ENCODE data around the gene GPR173.

The GPR173 gene

DNA sequence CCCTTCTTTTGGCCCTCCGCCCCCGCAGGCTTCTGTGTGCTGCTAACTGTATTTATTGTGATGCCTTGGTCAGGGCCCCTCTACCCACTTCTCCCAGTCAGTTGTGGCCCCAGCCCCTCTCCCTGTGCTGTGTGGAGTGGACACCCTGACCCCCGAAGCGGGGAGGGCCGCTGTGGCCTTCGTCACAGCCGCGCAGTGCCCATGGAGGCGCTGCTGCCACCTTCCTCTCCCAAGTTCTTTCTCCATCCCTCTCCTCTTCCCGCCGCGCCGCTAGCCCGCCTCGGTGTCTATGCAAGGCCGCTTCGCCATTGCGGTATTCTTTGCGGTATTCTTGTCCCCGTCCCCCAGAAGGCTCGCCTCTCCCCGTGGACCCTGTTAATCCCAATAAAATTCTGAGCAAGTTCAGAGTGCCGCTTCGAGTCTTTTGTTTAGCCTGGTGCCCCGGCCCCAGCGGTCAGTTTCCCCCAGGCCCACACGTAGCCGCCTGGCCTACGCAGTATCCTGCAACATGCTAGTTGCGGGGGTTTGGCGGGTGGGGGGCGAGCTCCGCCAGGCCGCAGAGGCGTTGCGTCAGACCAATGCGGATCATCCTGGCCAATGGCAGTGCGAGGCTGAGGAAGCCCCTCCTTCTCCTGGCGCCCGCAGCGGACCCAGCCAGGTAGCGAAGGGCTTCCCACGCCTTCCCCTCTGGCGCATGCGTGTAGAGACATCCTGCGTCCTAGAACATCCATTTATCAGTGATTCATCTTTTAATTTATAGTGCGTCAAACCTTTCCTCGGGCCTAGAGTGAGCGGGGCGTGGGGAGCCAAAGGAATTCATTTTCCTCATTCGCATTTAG lies 39.8 kb downstream of the GPR173 start:
- peak in 1 of 2 donors; percentile 61 for DNase-seq (ENCODE audit: low read depth in 1 of 2, low spot score in 1 of 2)

DNA sequence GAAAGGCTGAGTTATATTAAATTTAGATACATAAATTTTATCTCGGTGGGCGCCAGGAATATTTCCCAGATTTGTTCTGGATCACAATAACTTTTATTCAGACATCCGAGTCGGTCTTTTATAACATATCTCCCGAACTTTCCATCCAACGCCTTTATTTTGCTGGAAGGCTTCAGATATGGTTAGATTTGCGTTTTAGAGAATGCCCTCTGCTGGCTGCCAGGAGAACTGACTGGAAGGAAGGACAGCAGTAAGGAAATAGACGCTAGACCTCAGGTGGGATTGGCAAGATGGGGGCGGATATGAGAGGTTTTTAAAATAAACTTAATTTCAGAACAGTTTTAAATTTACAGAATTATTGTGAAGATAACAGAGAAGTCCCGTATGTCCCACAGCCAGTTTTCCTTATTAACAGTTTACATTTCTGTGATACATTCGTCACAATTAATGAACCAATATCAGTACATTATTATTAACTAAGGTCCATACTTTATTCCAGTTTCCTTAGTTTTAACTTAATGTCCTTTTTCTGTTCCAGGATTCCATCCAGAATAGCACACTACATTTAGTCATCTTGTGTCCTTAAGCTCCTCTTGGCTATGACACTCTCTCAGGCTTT lies 40.7 kb downstream of the GPR173 start:
- no peak for DNase-seq (ENCODE audit: low read depth in 1 of 2, low spot score in 1 of 2)

GRCh38 chrX:53089925-53090324 lies 41.3 kb downstream of the GPR173 start:
- no peak for DNase-seq (ENCODE audit: low read depth in 1 of 2, low spot score in 1 of 2)

DNA sequence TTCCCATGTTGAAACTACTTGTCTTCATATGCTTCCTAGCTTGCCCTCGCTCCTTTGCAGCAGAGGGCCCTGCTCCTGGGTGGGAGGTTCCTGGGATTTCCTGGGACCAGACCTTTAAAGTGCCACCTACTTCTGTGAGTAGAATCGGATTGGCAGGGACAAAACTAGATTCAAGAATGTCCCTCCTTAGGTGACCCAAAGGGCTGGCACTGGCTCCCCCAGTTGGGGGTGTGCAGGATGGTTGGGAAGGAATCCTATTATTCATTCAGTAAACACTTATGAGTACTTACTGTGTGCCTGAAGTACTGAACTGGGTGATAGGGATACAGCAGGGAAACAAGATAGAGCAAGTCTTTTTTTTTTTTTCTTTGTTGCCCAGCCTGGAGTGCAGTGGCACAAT lies 42.8 kb downstream of the GPR173 start:
- DNase-seq (ENCODE audit: low read depth in 1 of 2, low spot score in 1 of 2): no peak

GRCh38 chrX:53093177-53093655 lies 44.6 kb downstream of the GPR173 start:
- DNase-seq (ENCODE audit: low read depth in 1 of 2, low spot score in 1 of 2): peak in 1 of 2 donors; percentile 68

- DNase-seq (ENCODE audit: low read depth in 1 of 2, low spot score in 1 of 2): peak; percentile 37 to 77
Observed at GRCh38 chrX:53093748-53094581, 45.4 kb downstream of the GPR173 start, which contains the start of gene KANTR. Gene KANTR (plus strand): TSS chrX:53094142. CDS start chrX:53124273, 30,131 bp downstream.

DNA sequence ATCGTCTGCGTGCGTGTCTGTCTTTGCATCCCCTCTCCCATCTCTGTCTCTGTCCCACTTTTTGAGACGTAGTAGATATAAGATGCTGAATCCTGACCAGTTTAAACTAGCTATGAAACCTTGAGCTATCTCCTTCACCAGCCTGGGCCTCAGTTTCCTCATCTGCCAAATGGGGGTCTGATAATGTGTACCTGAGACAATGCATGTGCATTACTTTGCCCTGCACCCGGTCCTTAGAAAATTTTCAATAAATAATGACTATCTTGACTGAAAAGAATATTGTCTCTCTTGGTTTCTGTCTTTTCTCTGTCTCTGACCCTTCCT lies 46.0 kb downstream of the GPR173 start:
- no peak for DNase-seq (ENCODE audit: low read depth in 1 of 2, low spot score in 1 of 2)

- no peak for DNase-seq (ENCODE audit: low read depth in 1 of 2, low spot score in 1 of 2)
Observed at GRCh38 chrX:53095796-53096195, 47.2 kb downstream of the GPR173 start.

DNA sequence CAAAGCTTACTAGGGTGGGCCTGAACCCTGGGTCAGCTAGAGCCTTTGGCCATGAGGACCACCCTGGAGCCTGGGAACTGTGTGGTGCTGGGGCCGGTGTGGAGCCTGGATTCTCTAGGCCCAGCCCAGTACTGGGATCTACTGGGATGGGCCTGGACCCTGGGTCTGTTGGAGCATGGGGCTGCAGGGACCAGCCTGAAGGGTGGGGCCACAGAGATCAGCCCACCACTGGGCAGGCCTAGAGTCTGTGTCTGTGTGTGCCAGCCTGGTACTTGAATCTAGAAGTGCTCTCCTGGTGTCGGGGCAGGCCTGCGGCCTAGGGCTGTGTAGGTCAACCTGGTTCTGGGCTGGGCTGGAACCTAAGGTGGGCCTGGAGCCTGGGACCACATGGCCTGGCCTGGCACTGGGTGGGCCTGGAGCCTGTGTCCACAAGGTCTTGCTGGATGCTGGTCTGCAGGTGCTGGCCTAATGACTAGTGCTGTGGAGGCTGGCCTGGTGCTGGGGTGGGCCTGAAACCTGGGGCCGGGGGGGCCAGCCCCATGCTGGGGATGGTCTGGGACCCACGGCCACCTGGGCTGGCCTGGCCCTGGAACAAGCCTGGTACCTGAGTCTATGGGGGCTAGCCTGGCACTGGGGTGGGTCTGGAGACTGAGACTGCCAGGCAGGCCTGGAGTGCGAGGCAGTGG lies 66.4 kb downstream of the GPR173 start:
- no peak for DNase-seq (ENCODE audit: low read depth in 1 of 2, low spot score in 1 of 2)

DNA sequence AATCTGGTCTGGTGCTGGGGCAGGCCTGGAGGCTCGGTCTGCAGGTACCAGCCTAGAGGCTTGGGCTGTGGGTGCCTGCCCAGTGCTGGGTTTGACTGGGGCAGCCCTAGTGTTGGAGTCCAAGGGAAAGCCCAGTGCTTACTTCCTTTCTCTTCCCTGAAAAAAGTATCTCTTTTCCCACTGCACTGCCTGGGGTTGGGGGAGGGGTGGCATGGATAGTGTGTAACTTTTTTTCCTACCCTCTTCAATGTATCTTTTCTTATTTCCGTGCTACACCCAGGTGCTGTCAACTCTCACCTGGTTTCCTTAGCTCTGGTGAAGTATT lies 66.9 kb downstream of the GPR173 start:
- no peak for DNase-seq (ENCODE audit: low read depth in 1 of 2, low spot score in 1 of 2)

DNA sequence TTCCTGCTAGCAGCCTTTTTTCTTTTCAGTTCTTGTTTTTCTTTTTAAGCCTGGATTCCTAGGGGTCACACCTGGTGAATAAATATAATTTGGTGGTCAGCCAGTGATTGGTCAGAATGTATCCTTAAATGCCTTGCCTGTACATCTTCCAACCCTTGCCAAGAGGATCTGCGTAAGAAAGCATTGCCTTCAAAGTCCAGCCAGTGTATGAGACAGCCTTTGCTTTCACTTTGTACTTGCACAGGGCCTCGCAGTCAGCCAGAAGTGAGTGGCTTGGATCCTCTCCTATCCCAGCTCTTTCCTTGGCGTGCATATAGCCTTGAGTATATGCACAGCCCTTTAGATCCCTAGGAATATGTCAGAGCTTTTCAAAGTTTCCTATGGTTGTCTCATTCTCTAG lies 67.5 kb downstream of the GPR173 start:
- DNase-seq (ENCODE audit: low read depth in 1 of 2, low spot score in 1 of 2): no peak

DNA sequence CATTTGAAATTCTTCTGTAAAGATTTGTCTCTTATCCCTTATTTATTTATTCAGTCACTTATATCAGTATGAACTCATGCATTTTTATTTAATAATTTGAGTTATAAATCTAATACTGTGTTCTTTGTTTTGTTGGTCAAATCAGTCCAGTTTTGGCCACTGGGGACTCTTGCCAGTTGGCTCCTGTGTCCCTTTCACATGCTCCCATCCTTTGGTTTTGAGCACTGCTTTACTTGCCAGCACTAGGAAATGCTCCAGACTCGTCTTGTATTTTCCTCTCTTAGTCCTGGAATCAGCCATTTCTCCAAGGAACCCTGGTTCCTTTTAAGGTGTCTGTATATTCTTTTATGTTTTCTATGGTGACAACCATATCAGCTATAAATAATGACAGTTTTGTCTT lies 73.4 kb downstream of the GPR173 start:
- no peak for DNase-seq (ENCODE audit: low read depth in 1 of 2, low spot score in 1 of 2)

- DNase-seq (ENCODE audit: low read depth in 1 of 2, low spot score in 1 of 2): no peak
Observed at GRCh38 chrX:53125506-53125905, 76.9 kb downstream of the GPR173 start.

GRCh38 chrX:53126377-53126776 lies 77.8 kb downstream of the GPR173 start:
- DNase-seq (ENCODE audit: low read depth in 1 of 2, low spot score in 1 of 2): no peak

GRCh38 chrX:53128097-53128749 lies 79.6 kb downstream of the GPR173 start:
- DNase-seq (ENCODE audit: low read depth in 1 of 2, low spot score in 1 of 2): no peak

Data from activated CD4-positive, alpha-beta T cell treated with anti-CD3 and anti-CD28 coated beads, Interleukin-2, amount 50 U/mL, for 24 hours (primary cell).